Right lobe of liver (tissue), 6 donors: ENCODE data around the gene KCNQ2. TPM values are rescaled to one million over a fixed set of nuclear protein-coding genes. Genes with fewer than 3 reads are reported as not detected.

ENCODE experiments used
- ATAC-seq, 4 donors: fragments of 200-7000 bp; cut with Tn5 transposase; one replicate each; pipeline ENCODE4 v1.9.1; 2020; ENCODE audit warnings: mild to moderate bottlenecking in 4 of 4, moderate library complexity in 4 of 4
- DNase-seq, 3 donors: peaks; one replicate each; pipeline ENCODE4 v3.0.0-alpha.2; 2020
- H3K27ac ChIP-seq, 3 donors: fragments of 200-600 bp; one replicate each; pipeline ENCODE4 v1.8.0; 2022
- H3K27me3 ChIP-seq, 2 donors: fragments of 200-600 bp; one replicate each; pipeline ENCODE4 v1.8.0; 2022
- H3K36me3 ChIP-seq, 4 donors: fragments of 200-600 bp; sonication (generic) in 1 of 4; one replicate each; pipeline versions ENCODE4 v1.5.1 to v1.8.0; 2017 to 2022; ENCODE audit warnings: control low read depth in 1 of 4
- H3K4me1 ChIP-seq, 4 donors: fragments of 200-600 bp; sonication (generic) in 1 of 4; one replicate each; pipeline versions ENCODE4 v1.5.1 to v1.8.0; 2017 to 2022; ENCODE audit warnings: control low read depth in 1 of 4
- H3K4me3 ChIP-seq, 3 donors: fragments of 200-600 bp; one replicate each; pipeline ENCODE4 v1.8.0; 2022
- H3K9me3 ChIP-seq, 4 donors: fragments of 200-600 bp; sonication (generic) in 1 of 4; one replicate each; pipeline versions ENCODE4 v1.5.1 to v1.8.0; 2017 to 2022; ENCODE audit warnings: control low read depth in 1 of 4
- CTCF ChIP-seq, 4 donors: fragments of 200-600 bp in 3 of 4; fragments of 450-650 bp in 1 of 4; IDR thresholded peaks; one replicate each; pipeline versions ENCODE4 v1.5.1 to v1.8.0; 2016 to 2022; ENCODE audit warnings: antibody characterized with exemption in 4 of 4, mild to moderate bottlenecking in 2 of 4
- POLR2A ChIP-seq: fragments of 450-650 bp; IDR thresholded peaks from one replicate; pipeline ENCODE4 v1.6.1; 2017; ENCODE audit warnings: antibody characterized with exemption, mild to moderate bottlenecking
- WGBS: methylation state at CpG from one replicate; pipeline ENCODE4 v1.1.6; 2018; ENCODE audit warnings: low coverage, low lambda C conversion rate; ENCODE audit not compliant: insufficient coverage; ENCODE audit errors: missing lambda C conversion rate; 5-methylcytosine and 5-hydroxymethylcytosine counted together
- intact Hi-C, 2 donors: fragments of 100-400 bp; cut with DNase I; formaldehyde crosslinking; loops; one replicate each; pipeline versions ENCODE4 v1.11.2 to v1.14.1; 2022
- total RNA-seq, 6 experiments: library from RNA; depleted of rRNA in 2 of 6; stranded (reverse); fragments of >200 nt in 2 of 6; fragmentation: NEBNext Ultra II Directional in 3 of 6; extraction: Animal tissue kit (Norgen Biotek cat#: 25700) in 3 of 6; gene quantifications; one replicate each; pipeline versions ENCODE4 v1.1.0 to v1.2.4, GENCODE V29; 2016 to 2023
- donor health status: DM: no; HTN: yes; CAD: no.
- donor health status: DM: no; HTN: no; CAD: no.
- donor health status: DM: no; HTN: no; CAD: no.
- donor health status: DM: no; HTN: yes; CAD: no.
- donor health status: DM: no; HTN: yes; CAD: no.

KCNQ2 gene
- total RNA-seq, 6 experiments from 2014 or later = not detected

- no peak overlapping the region for H3K4me3 ChIP-seq
- peaks cover 0 to 22% of the 10 kb centered on the region in 2 donors for H3K27me3 ChIP-seq
- no peak for DNase-seq
- H3K36me3 ChIP-seq = no peaks in the 10 kb centered on the region
- intact Hi-C loops = no loop called here
- no peak for ATAC-seq
- TF ChIP-seq POLR2A = no peak
- no peak for TF ChIP-seq CTCF (IDR thresholded peaks at IDR 0.05)
- H3K4me1 ChIP-seq = peaks cover 0 to 4% (median 0%) of the 10 kb centered on the region in 4 donors
- 16% methylated on average over 9 of the region's 13 CpGs for WGBS
- H3K9me3 ChIP-seq = no peaks in the 10 kb centered on the region
- no peak overlapping the region for H3K27ac ChIP-seq
Observed at GRCh38 chr20:63472862-63473390, 471 bp upstream of the KCNQ2 start.

GRCh38 chr20:63471717-63471980 is 806 bp downstream of the KCNQ2 start:
- Histone ChIP-seq H3K9me3 (no peaks in the 10 kb centered on the region), H3K4me3 (no peak overlapping the region), H3K4me1 (peaks cover 0 to 4% (median 0%) of the 10 kb centered on the region in 4 donors), H3K27me3 (peaks cover 0 to 22% of the 10 kb centered on the region in 2 donors), H3K27ac (no peak overlapping the region), H3K36me3 (no peaks in the 10 kb centered on the region)
- no peak for TF ChIP-seq POLR2A
- no CpG with 5 or more reads among the region's 27 CpGs for WGBS
- no peak for DNase-seq
- ATAC-seq = no peak
- intact Hi-C loops = no loop called here

GRCh38 chr20:63471002-63471716 is 1.3 kb downstream of the KCNQ2 start:
- TF ChIP-seq POLR2A = no peak
- no peak for TF ChIP-seq CTCF (IDR thresholded peaks at IDR 0.05)
- WGBS = no CpG with 5 or more reads among the region's 46 CpGs
- H3K4me1 ChIP-seq = peaks cover 0 to 4% (median 0%) of the 10 kb centered on the region in 4 donors
- ATAC-seq = peak in 1 of 4 donors; percentile 19
- H3K27me3 ChIP-seq = peaks cover 0 to 22% of the 10 kb centered on the region in 2 donors
- no peaks in the 10 kb centered on the region for H3K9me3 ChIP-seq
- no peaks in the 10 kb centered on the region for H3K36me3 ChIP-seq
- intact Hi-C loops = no loop called here
- H3K27ac ChIP-seq = no peak overlapping the region
- DNase-seq = no peak
- H3K4me3 ChIP-seq = no peak overlapping the region

- DNase-seq (no peak), ATAC-seq (no peak)
- Histone ChIP-seq H3K27ac (no peak overlapping the region), H3K9me3 (no peaks in the 10 kb centered on the region), H3K27me3 (peaks cover 0 to 17% of the 10 kb centered on the region in 2 donors), H3K4me3 (no peak overlapping the region), H3K4me1 (peaks cover 0 to 4% (median 0%) of the 10 kb centered on the region in 4 donors), H3K36me3 (no peaks in the 10 kb centered on the region)
- intact Hi-C loops = no loop called here
- WGBS = 50% methylated on average over 2 of the region's 10 CpGs
- TF ChIP-seq POLR2A (no peak), CTCF (IDR thresholded peaks at IDR 0.05) (no peak)
Observed at GRCh38 chr20:63470410-63470809, 2.0 kb downstream of the KCNQ2 start.

- TF ChIP-seq POLR2A (no peak), CTCF (IDR thresholded peaks at IDR 0.05) (no peak)
- no peak overlapping the region for H3K4me3 ChIP-seq
- H3K27ac ChIP-seq = no peak overlapping the region
- no peaks in the 10 kb centered on the region for H3K36me3 ChIP-seq
- ATAC-seq = no peak
- intact Hi-C loops = no loop called here
- no peak for DNase-seq
- no CpG with 5 or more reads among the region's 13 CpGs for WGBS
- peaks cover 0 to 4% (median 0%) of the 10 kb centered on the region in 4 donors for H3K4me1 ChIP-seq
- H3K9me3 ChIP-seq = no peaks in the 10 kb centered on the region
- peaks cover 0 to 17% of the 10 kb centered on the region in 2 donors for H3K27me3 ChIP-seq
Observed at GRCh38 chr20:63469713-63470101, 2.7 kb downstream of the KCNQ2 start.
